Measurements from ENCODE around the gene EEF1AKMT4.
"Not testable (repeated sequence)": the region's sequence is repeated elsewhere in the genome, so short reads cannot be mapped to it uniquely, and the experiment has no call there.

EEF1AKMT4 gene

DNA sequence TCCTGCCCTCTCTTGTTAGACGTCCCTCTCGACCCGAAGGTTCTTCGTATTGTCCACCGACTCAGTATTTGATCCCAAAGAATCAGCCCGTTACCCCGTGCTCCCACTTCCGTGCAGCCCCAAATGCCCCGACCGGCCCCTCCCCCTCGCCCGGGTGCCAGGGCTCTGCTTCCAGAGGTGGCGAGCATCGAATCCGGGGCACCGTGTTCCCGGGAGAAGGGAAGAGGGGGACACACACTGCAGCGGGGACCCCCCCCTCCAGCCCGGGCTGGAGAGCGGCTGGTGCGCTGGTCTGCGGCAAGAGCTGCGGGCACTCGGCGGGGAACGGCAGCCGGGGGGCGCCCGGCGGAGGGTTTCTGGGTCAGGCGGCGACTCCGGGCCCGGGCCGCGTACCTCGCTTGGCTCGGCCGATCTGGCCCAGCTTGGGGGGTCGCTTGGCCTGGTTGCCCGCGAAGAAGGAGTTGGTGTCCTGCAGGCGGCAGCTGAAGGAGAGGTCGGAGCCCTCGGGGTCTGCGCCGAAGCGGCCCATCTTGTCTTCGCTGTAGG, 11.3 kb downstream of the EEF1AKMT4 start:
- DNase-seq (ENCODE audit: low read depth) = no peak

DNA sequence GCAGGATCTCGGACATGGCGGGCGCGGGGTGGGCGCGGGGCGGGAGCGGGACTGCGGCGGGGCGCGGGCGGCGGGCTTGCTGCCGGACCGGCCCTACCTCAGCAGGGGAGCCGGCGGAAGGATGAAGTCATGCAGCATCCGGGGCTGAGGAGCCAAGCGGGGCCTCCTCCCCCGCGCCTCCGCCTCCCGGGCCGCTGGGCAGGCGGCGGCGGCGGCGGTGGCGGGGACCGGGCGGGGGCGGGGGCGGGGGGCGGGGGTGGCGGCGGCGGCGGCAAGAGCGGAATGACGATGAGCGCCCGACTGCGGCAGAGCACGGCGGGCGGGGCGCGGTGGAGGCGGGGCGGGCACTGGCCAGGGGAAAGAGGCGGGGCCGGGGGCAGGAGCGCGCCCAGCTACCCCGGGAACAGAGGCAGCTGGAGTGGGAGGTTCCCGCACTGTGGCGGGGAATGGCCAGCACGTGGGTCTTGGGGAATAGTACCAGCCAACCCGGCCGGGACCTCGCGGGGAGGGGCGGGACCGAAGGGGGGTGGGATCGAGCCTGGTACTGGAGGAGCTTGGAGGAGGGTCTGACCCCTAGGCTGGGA, 11.9 kb downstream of the EEF1AKMT4 start, which contains the start of gene CAMK2N2:
CAMK2N2 (minus strand) TSS at position 284 of the 584 bp plus-strand sequence; CDS start at position 16, 268 bp downstream.
- TF ChIP-seq, protein P1, sequence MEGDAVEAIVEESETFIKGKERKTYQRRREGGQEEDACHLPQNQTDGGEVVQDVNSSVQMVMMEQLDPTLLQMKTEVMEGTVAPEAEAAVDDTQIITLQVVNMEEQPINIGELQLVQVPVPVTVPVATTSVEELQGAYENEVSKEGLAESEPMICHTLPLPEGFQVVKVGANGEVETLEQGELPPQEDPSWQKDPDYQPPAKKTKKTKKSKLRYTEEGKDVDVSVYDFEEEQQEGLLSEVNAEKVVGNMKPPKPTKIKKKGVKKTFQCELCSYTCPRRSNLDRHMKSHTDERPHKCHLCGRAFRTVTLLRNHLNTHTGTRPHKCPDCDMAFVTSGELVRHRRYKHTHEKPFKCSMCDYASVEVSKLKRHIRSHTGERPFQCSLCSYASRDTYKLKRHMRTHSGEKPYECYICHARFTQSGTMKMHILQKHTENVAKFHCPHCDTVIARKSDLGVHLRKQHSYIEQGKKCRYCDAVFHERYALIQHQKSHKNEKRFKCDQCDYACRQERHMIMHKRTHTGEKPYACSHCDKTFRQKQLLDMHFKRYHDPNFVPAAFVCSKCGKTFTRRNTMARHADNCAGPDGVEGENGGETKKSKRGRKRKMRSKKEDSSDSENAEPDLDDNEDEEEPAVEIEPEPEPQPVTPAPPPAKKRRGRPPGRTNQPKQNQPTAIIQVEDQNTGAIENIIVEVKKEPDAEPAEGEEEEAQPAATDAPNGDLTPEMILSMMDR (conservative IDR thresholded peaks at IDR 0.05; ENCODE audit: low read depth, low read length) = no peak
- no peak for DNase-seq (ENCODE audit: low read depth)
- H3K4me3 ChIP-seq (ENCODE audit: low read length) = peak within 1 kb of the TSS; percentile 42

More for the DNA sequence above, 11.3 kb downstream of the EEF1AKMT4 start:
- peak overlapping the region; percentile 39 for H3K4me3 ChIP-seq (ENCODE audit: low read length)
- TF ChIP-seq, protein P1 (conservative IDR thresholded peaks at IDR 0.05; ENCODE audit: low read depth, low read length) = no peak

DNA sequence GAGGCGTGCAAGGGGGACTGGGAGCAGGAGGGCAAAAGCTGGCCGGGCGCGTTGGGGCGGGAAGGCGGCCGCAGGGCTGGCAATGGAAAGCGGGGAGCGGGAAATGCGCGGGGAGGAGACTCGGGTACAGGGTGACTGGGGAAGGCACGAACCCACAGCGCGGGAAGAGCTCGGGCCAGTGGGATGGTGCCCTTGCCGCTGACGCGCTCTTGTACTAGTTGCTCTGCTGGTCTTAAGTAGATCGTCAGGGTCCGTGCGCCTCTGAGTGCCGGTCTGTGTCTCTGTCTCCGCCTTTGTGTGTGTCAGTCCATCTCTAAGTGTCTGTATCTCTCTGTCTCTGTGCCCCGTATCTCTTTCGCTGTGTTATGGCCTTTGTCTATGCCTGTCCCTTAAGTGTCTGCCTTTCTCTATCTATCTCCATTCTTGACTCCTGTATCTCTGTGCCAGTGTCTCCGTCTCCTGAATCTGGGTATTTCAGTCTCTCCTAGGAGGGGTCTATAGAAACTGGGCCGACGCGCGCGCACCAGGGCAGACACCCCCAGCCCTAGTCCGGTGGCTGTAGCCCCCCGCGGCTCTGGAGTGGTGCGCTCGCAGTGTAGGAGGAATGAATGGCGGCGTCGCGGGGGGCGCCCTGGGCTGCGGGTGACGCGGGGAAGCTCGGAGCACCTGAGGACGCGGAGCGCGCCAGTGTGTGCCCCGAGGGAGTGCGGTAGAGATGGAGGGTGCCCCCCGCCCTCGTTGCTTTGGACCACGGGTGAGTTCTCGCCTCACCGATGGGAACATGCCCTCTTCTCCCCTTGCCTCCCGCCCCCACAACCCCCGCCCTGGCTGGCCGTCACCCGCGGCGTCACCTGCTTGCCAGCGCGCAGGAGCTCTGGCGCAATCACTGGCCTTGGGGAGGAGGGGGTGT, 12.6 kb downstream of the EEF1AKMT4 start:
- TF ChIP-seq, protein P1 (conservative IDR thresholded peaks at IDR 0.05; ENCODE audit: low read depth, low read length) = no peak
- H3K4me3 ChIP-seq (ENCODE audit: low read length) = peak overlapping the region; percentile 42
- DNase-seq (ENCODE audit: low read depth) = no peak

DNA sequence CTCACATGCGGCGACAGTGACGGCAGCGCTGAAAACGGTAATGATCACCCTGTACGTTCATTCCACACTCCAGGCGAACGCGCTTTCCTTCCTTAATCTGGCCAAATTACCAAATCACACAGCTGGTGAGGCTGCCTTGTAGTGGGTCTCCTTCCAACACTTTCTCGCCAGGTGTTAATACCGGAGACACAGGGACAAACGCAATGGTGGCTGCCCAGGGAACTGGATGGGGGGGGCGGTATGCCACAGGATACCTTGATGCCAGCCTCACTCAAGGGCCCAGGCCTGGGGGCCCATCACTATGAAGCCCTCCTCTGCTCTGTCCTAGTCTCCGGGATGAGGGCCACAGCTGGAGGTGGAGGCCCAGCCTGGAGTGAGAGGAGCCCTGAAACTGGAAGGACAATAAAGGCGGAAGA, 13.3 kb downstream of the EEF1AKMT4 start:
- no peak for DNase-seq (ENCODE audit: low read depth)
- TF ChIP-seq, protein P1 (conservative IDR thresholded peaks at IDR 0.05; ENCODE audit: low read depth, low read length) = no peak
- H3K4me3 ChIP-seq (ENCODE audit: low read length) = no peak overlapping the region

DNA sequence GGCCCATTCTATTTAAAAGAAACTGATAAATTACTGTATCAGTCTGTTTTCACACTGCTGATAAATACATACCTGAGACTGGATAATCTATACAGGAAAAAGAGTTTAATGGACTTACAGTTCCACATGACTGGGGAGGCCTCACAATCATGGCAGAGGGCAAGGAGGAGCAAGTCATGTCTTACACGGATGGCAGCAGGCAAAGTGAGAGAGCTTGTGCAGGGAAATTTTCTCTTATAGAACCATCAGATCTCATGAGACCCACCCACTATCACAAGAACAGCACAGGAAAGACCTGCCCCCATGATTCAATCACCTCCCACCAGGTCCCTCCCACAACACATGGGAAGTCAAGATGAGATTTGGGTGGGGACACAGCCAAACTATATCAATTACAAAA, 17.8 kb downstream of the EEF1AKMT4 start:
- H3K4me3 ChIP-seq (ENCODE audit: low read length); DNase-seq (ENCODE audit: low read depth): not testable (repeated sequence)

DNA sequence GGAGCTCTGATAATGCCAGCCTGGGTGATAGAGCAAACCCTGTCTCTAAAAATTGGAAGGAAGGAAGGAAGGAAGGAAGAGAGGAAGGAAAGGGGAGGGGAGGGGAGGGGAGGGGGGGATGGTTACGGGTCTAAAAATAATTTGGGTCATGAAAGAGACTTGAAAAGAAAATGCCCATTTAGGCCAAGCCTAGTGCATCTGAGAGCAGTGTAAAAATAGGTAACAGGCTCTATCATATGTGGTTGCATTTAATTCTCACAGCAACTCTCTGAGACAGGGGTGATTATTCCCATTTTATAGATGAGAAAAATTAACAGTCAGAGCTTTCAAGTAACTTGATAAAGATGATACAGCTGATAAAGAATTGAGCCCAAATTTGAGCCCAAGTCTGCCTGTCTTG, 22.8 kb downstream of the EEF1AKMT4 start:
- no peak for DNase-seq (ENCODE audit: low read depth)
- TF ChIP-seq, protein P1 (conservative IDR thresholded peaks at IDR 0.05; ENCODE audit: low read depth, low read length) = no peak

DNA sequence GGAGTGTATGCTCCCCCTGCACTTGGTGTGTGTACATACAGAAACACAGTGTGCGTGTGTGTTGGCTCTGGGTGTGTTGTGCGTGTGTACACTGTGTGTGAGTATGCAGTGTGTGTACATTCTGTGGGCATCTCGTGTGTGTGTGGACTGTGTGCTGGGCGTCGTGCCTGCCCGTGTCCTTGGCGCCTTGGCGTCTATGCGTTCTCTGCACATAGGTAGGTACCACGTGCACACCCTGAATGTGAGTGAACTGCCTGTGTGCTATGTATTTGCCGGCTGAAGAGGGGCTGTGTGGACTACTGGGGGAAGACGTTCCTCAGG, 25.9 kb downstream of the EEF1AKMT4 start:
- TF ChIP-seq, protein P1 (conservative IDR thresholded peaks at IDR 0.05; ENCODE audit: low read depth, low read length) = no peak
- DNase-seq (ENCODE audit: low read depth) = no peak
- peak overlapping the region; percentile 23 for H3K4me3 ChIP-seq (ENCODE audit: low read length)

More for the DNA sequence above, 22.8 kb downstream of the EEF1AKMT4 start:
- H3K4me3 ChIP-seq (ENCODE audit: low read length) = no peak overlapping the region
